Measurements from ENCODE around the gene MMP2.

MMP2 gene

GRCh38 chr16:55495616-55496289 is 16.8 kb downstream of the MMP2 start:
- no peak for DNase-seq

DNA sequence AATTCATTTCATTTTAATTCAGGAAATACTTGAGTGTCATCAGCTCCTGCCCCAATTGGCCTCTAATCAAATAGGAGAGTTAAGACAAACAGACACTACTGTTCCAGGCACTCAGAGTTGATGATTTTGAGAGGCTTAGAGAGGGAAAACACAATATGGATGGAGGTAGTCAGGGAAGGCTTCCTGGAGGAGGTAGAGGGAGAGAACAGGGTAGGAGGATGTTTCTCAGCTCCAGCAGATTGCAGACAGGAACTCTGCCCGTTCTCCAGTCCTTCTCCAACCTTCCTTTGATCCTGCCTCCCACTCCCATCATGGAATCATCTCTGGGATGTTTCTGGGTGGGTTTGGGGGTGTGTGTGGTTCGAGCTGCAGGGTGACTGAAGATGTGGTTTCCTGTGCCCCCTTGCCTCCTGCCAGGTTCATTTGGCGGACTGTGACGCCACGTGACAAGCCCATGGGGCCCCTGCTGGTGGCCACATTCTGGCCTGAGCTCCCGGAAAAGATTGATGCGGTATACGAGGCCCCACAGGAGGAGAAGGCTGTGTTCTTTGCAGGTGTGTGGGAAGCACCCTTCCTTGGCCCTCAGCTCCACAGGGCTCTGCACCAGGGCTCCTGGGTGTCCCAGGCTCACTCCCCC is 17.6 kb downstream of the MMP2 start:
- DNase-seq = no peak

DNA sequence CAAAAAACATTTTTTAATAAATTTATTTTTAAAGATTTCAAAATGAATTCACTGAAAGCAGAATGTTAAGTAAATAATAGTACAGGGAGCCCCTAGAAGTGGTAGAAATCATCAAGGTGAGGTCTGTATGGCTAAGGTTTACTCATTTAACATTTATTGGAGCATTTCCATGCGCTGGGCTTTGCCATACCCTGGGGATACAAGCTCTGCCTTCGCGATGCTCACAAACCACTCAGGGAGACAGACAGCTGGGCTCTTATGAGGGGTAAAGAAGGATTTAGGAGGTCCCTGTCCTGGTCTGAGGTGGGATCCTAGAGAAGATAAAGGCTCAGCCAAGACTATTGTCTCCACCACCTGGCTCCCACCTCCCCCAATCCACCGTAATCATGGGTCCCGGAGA is 18.6 kb downstream of the MMP2 start:
- no peak for DNase-seq

DNA sequence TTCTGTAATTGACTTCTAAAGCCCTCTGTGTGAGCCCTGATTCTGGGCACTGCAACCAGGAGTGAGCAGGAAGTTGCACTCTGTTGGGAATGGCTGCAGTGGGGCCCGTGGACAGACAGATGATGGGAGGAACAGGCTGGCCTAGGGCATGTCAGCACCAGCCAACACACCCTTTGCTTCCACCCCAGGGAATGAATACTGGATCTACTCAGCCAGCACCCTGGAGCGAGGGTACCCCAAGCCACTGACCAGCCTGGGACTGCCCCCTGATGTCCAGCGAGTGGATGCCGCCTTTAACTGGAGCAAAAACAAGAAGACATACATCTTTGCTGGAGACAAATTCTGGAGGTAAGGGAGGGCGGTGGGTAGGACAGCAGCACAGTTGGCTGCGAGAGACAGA is 19.1 kb downstream of the MMP2 start:
- DNase-seq = no peak

GRCh38 chr16:55499281-55499680 is 20.3 kb downstream of the MMP2 start:
- DNase-seq = no peak

GRCh38 chr16:55499951-55500529 is 21.0 kb downstream of the MMP2 start:
- no peak for DNase-seq

- DNase-seq = no peak
Observed at GRCh38 chr16:55500530-55501011, 21.6 kb downstream of the MMP2 start.

- DNase-seq = no peak
Observed at GRCh38 chr16:55501549-55502322, 22.7 kb downstream of the MMP2 start.

GRCh38 chr16:55502801-55503366 is 23.9 kb downstream of the MMP2 start:
- DNase-seq = no peak

DNA sequence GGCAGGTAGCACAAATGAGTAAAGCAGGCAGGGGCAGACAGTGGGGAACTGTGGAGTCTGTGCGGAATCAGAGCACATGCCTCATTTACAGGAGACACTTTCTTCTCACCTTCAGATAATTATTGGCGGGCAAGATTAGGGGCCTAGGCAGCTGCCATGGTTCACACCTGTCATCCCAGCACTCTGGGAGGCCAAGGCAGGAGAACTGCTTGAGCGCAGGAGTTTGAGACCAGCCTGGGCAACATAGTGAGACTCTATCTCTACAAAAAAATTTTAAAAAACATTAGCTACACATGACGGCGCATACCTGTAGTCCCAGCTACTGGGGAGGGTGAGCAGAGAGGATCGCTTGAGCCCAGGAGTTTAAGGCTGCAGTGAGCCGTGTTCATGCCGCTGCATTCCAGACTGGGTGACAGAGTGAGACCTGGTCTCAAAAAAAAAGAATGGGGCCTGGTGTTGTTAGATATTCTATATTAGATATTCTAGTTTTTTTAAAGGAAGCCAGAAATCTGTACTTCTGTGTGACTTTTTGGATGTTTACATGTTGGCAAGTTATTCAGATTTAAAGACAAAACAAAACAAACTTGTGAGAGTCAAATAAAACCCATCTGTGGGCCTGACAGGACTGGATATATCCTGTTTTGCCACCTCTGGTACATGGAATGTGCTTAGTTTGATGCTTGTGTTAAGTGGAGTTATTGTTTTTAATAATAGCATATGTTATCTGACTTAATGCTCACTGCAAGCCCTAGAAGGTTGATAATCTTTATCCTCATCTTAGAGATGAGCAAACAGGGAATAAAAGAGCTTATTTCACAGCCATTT is 24.9 kb downstream of the MMP2 start:
- DNase-seq = no peak

DNA sequence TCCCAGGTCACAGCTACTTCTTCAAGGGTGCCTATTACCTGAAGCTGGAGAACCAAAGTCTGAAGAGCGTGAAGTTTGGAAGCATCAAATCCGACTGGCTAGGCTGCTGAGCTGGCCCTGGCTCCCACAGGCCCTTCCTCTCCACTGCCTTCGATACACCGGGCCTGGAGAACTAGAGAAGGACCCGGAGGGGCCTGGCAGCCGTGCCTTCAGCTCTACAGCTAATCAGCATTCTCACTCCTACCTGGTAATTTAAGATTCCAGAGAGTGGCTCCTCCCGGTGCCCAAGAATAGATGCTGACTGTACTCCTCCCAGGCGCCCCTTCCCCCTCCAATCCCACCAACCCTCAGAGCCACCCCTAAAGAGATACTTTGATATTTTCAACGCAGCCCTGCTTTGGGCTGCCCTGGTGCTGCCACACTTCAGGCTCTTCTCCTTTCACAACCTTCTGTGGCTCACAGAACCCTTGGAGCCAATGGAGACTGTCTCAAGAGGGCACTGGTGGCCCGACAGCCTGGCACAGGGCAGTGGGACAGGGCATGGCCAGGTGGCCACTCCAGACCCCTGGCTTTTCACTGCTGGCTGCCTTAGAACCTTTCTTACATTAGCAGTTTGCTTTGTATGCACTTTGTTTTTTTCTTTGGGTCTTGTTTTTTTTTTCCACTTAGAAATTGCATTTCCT is 26.5 kb downstream of the MMP2 start:
- no peak for DNase-seq

DNA sequence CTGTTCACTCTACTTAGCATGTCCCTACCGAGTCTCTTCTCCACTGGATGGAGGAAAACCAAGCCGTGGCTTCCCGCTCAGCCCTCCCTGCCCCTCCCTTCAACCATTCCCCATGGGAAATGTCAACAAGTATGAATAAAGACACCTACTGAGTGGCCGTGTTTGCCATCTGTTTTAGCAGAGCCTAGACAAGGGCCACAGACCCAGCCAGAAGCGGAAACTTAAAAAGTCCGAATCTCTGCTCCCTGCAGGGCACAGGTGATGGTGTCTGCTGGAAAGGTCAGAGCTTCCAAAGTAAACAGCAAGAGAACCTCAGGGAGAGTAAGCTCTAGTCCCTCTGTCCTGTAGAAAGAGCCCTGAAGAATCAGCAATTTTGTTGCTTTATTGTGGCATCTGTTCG is 27.1 kb downstream of the MMP2 start:
- no peak for DNase-seq

DNA sequence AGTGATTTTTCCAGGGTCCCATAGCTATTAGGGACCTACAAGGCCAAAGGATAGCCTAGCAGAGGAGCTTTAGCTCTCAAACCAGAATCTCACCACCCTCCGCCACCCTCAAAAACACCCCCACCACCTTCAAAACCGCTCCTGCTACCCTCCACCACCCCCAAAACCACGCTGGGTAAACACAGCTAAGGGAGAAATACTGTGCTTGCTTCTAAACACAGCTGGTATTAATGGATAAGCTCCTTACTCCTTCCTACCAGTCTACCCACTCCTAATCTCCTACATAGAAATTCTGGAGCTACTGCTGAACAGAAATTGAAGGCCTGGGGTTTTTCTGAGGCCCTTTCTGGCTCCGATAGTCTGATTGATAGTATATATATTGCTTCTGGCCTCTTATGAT is 27.7 kb downstream of the MMP2 start:
- no peak for DNase-seq

- no peak for DNase-seq
Observed at GRCh38 chr16:55508271-55508921, 29.4 kb downstream of the MMP2 start.

GRCh38 chr16:55508941-55509931 is 30.2 kb downstream of the MMP2 start, which contains the start of gene LPCAT2:
LPCAT2 (plus strand) TSS chr16:55509072; CDS start chr16:55509182, 110 bp downstream.
- DNase-seq = no peak

DNA sequence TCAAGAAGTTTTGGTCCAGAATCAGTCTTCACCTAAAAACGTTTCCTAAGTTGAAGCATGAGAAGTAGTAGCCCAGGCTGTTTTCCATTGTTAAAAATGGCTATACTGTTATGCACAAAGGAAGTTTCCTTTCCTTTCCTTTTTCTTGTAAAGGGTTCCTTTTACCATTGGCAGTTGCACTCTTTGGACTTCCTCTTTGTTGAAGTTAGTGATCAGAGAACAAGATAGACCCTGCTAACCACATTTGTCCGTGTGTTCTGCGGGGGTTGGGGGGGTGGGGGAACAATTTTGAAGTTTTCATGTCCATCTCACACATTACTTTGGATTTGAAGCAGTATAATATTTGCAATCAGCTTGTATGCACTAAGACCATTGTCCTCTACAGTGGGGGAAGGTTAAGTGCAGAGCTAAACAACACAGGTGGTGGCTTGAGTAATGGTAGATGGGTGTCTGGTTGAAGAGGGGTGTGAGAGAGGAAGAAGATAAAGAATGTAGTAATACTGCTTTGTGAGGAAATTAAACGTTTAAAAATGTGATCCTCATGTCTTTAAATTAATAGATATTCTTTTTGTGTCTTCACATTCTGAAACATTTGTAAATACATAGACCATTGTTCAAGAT is 31.3 kb downstream of the MMP2 start:
- no peak for DNase-seq

DNA sequence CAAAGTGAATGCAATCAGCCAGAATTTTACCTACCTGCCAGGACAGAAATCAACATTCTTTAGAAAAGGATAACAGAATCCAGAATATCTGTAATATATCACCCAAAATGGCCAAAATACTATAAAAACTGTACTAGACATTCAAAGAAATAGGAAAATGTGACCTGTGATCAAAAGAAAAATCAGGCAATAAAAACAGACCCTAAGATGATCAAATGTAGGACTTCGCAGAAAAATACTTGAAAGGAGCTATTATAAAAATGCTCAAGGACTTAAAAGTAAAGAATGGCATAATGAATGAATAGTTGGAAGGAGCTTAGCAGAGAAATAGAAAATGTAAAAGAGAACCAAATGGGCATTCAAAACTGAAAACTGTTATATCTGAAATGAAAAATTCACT is 33.9 kb downstream of the MMP2 start:
- no peak for DNase-seq

DNA sequence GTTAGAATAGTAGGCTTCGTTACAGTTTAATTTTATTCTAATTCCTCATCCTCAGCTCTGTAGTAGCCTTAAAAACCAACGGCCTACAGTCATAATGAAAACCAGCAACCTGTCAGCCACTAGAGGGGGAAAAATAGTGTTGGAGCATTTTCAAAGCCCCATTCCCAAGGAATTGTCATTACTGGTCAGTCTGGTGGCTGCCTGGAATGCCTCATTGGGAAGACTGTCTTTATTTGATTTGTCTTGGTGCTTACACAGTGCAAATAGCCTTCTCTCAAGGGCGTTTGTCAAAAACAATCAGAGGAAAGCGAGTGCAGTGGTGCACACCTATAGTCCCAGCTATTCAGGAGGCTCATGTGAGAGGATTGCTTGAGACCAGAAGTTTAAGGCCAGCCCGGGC is 34.6 kb downstream of the MMP2 start:
- no peak for DNase-seq

DNA sequence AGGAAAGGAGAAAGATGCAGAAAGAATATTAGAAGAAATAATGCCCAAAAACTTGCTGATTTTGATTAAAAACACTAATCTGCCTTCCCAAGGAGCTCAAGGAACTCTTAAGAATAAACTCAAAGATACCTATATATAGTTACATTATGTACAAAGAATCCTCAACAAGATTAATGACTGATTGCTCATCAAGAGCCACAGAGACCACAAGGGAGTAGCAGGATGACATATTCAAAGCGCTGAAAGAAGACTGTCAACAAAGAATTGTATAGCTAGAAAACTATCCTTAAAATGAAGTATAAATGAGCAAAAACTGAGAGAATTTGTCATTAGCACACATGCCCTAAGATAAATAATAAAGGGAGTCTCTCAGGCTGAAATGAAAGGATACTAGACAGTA is 36.1 kb downstream of the MMP2 start:
- no peak for DNase-seq
